GM19351 (cell line): ENCODE measurements around the gene SCTR.

Source experiments
- ATAC-seq: cut with Tn5 transposase; IDR thresholded peaks from one replicate; pipeline ENCODE4 v1.9.1; 2021; ENCODE audit warnings: mild to moderate bottlenecking, moderate library complexity; ENCODE audit not compliant: unreplicated experiment

The SCTR gene

GRCh38 chr2:119449521-119449920, 74.8 kb downstream of the SCTR start:
- no peak for ATAC-seq

GRCh38 chr2:119448427-119449141, 75.7 kb downstream of the SCTR start:
- ATAC-seq, result no peak

GRCh38 chr2:119446037-119446436, 78.2 kb downstream of the SCTR start:
- ATAC-seq, result no peak

GRCh38 chr2:119442850-119443249, 81.4 kb downstream of the SCTR start:
- no peak for ATAC-seq

GRCh38 chr2:119442226-119442619, 82.1 kb downstream of the SCTR start:
- no peak for ATAC-seq

GRCh38 chr2:119441376-119442225, 82.7 kb downstream of the SCTR start:
- no peak for ATAC-seq

- no peak for ATAC-seq
These were observed 83.4 kb downstream of the SCTR start for GRCh38 chr2:119440873-119441272.

GRCh38 chr2:119440501-119440870, 83.8 kb downstream of the SCTR start:
- no peak for ATAC-seq

- ATAC-seq, result no peak
These were observed 84.4 kb downstream of the SCTR start for GRCh38 chr2:119439574-119440500.

- ATAC-seq, result no peak
These were observed 85.5 kb downstream of the SCTR start for GRCh38 chr2:119438726-119439284.

- ATAC-seq, result no peak
These were observed 86.1 kb downstream of the SCTR start for GRCh38 chr2:119438128-119438656.

GRCh38 chr2:119436993-119437772, 87.1 kb downstream of the SCTR start:
- ATAC-seq, result no peak

GRCh38 chr2:119435953-119436297, 88.4 kb downstream of the SCTR start:
- ATAC-seq, result no peak

GRCh38 chr2:119435081-119435952, 89.0 kb downstream of the SCTR start:
- no peak for ATAC-seq

- no peak for ATAC-seq
These were observed 89.6 kb downstream of the SCTR start for GRCh38 chr2:119434664-119435063.

- ATAC-seq, result no peak
These were observed 90.5 kb downstream of the SCTR start for GRCh38 chr2:119433636-119434327.

- ATAC-seq, result no peak
These were observed 91.3 kb downstream of the SCTR start for GRCh38 chr2:119432851-119433522.
